Neutrophil (primary cell): ENCODE measurements around the gene IDUA.

ENCODE experiments used
- H3K27ac ChIP-seq: fragments of 200-600 bp; sonication (generic); 2 replicates; pipeline ENCODE4 v1.5.1; 2016; ENCODE audit warnings: mild to moderate bottlenecking, moderate library complexity
- H3K27me3 ChIP-seq: fragments of 200-600 bp; sonication (generic); 2 replicates; pipeline ENCODE4 v1.6.0; 2016; ENCODE audit warnings: mild to moderate bottlenecking
- H3K36me3 ChIP-seq: fragments of 200-600 bp; sonication (generic); 2 replicates; pipeline ENCODE4 v1.5.1; 2017
- H3K4me1 ChIP-seq, 2 experiments: fragments of 200-600 bp in 1 of 2; sonication (generic) in 1 of 2; 1 replicate in 1 of 2; 2 replicates in 1 of 2; pipeline versions ENCODE4 v1.5.1 to v1.6.1; 2013 to 2016; ENCODE audit warnings: low read depth in 1 of 2, low read length in 1 of 2, mild to moderate bottlenecking in 1 of 2, moderate library complexity in 1 of 2; ENCODE audit not compliant: control insufficient read depth in 1 of 2, insufficient read depth in 1 of 2
- H3K4me3 ChIP-seq, 2 experiments: fragments of 200-600 bp in 1 of 2; sonication (generic) in 1 of 2; 1 replicate in 1 of 2; 2 replicates in 1 of 2; pipeline ENCODE4 v1.5.1; 2013 to 2016; ENCODE audit warnings: low read depth in 1 of 2, low read length in 1 of 2, mild to moderate bottlenecking in 1 of 2, moderate library complexity in 1 of 2
- H3K9me3 ChIP-seq: fragments of 200-600 bp; sonication (generic); 2 replicates; pipeline ENCODE4 v1.5.1; 2016
- TF ChIP-seq, protein P1 (sequence below): fragments of 200-600 bp; sonication (generic); IDR thresholded peaks from 2 replicates; pipeline ENCODE4 v1.5.1; 2016; ENCODE audit warnings: antibody characterized with exemption

The IDUA gene

DNA sequence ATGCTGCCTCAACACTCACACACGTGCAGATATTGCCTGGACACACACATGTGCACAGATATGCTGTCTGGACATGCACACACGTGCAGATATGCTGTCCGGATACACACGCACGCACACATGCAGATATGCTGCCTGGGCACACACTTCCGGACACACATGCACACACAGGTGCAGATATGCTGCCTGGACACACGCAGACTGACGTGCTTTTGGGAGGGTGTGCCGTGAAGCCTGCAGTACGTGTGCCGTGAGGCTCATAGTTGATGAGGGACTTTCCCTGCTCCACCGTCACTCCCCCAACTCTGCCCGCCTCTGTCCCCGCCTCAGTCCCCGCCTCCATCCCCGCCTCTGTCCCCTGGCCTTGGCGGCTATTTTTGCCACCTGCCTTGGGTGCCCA is 39.3 kb downstream of the IDUA start:
- Histone ChIP-seq H3K27ac (no peak overlapping the region), H3K9me3 (no peaks in the 10 kb centered on the region), H3K4me3 (no peak overlapping the region), H3K4me1 (no peaks in the 10 kb centered on the region), H3K27me3 (no peaks in the 10 kb centered on the region), H3K36me3 (no peaks in the 10 kb centered on the region)
- TF ChIP-seq, protein P1, sequence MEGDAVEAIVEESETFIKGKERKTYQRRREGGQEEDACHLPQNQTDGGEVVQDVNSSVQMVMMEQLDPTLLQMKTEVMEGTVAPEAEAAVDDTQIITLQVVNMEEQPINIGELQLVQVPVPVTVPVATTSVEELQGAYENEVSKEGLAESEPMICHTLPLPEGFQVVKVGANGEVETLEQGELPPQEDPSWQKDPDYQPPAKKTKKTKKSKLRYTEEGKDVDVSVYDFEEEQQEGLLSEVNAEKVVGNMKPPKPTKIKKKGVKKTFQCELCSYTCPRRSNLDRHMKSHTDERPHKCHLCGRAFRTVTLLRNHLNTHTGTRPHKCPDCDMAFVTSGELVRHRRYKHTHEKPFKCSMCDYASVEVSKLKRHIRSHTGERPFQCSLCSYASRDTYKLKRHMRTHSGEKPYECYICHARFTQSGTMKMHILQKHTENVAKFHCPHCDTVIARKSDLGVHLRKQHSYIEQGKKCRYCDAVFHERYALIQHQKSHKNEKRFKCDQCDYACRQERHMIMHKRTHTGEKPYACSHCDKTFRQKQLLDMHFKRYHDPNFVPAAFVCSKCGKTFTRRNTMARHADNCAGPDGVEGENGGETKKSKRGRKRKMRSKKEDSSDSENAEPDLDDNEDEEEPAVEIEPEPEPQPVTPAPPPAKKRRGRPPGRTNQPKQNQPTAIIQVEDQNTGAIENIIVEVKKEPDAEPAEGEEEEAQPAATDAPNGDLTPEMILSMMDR: no peak

DNA sequence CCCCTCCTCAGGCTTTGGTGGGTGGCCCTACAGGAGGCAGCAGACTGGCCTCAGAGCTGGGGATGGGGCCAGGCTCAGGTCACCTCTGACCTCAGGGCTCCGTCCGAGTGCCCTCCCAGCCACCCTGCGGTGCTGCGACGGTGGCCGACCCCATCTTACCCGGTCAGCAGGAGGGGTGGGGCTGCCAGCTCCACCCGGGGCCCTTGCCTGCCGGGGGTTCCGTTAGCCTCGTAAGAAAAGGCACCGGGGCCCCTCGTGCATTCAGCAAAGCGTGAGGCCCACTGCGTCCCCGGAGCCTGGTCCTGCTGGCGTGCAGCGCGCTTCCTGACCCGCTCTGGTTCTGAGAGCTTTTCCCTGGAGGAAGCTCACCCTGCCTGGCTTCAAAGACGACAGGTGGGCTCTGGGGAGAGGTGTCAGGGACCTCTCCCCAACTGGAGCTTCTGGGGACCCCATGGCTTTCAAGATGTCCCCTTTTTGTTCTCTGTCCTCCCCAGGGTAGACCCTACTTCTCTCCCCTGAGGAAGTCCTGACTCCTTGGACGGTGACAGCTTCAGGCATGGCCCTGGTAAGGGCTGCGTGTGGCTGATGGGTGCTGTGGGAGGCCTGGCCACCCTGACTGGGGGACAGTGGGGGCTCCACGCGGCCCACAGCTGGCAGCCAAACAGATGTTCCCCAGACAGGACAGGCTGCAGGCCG is 40.5 kb downstream of the IDUA start:
- Histone ChIP-seq H3K27ac (no peak overlapping the region), H3K4me1 (no peaks in the 10 kb centered on the region), H3K36me3 (no peaks in the 10 kb centered on the region), H3K9me3 (no peaks in the 10 kb centered on the region), H3K27me3 (peaks cover 13% of the 10 kb centered on the region), H3K4me3 (no peak overlapping the region)
- TF ChIP-seq, protein P1: no peak

DNA sequence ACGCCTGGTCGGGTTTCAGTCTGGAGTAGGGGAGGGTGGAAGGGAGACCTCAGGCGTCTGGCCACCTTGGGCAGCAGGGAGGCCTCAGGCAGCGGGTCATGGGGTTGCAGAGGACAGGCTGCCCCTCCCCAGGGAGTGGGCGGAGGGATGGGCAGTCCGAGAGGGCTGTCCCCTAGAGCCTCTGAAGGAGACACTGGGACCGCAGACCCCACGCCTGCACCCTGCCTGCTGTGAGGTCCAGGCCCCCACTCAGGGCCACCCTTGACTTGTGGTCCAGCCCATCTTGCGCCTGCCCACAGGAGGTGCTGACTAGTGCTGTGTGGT is 41.0 kb downstream of the IDUA start:
- no peak overlapping the region for H3K4me3 ChIP-seq
- TF ChIP-seq, protein P1: no peak

DNA sequence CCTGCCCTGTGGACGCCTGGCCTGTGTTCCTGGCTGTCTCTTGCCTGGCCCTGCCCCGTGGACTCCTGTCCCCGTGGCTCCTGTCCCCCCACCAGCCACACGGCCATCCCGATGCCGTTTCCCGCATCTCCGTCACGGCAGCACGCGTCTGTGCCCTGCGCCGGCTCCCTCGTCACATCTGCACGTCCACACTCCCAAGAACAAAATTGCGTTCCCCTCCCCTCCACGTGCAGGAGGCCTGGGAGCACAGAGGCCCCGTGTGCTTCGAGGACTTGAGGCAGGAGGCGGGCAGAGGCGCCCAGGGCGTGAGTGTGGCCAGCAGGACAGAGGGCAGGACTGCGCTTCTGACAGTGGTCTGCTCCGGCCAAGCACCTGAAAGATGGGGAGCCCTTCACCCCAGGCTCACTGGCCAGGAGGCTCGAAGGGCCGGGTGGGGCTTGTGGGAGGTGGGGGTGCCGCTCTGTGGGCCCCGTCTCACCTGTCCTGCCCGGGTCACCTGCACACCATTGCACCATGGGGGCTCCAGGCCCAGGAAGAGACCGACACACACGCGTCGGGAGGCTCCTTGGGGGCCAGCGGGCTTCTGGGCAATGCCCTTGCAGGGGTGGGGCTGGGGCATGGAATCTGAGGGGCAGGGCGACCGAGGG is 41.9 kb downstream of the IDUA start:
- peaks cover 19% of the 10 kb centered on the region for H3K27me3 ChIP-seq
- no peaks in the 10 kb centered on the region for H3K36me3 ChIP-seq
- no peak overlapping the region for H3K4me3 ChIP-seq

More for the DNA sequence above, 41.0 kb downstream of the IDUA start:
- Histone ChIP-seq H3K9me3 (no peaks in the 10 kb centered on the region), H3K4me1 (no peaks in the 10 kb centered on the region), H3K27ac (no peak overlapping the region), H3K36me3 (no peaks in the 10 kb centered on the region), H3K27me3 (peaks cover 18% of the 10 kb centered on the region)

DNA sequence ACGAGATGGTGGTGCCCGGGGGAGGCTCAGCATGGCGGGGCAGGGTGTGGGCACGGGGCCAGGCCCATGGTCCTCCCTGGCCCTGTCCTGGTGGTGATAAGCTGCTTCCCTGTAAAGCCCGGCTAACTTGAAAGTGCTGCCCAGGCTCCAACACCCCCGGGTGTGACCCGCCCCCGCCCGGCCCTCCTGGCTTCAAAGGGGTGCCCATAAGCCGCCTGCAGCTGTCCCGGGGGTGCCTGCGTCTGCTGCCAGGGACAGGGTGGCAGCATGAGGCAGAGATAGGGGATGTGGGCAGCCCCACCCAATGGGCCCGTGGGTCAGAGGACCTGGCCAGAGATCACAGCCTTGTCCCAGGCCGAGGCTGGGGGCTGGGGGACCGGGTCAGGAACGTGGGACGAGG is 42.7 kb downstream of the IDUA start:
- Histone ChIP-seq H3K9me3 (no peaks in the 10 kb centered on the region), H3K36me3 (no peaks in the 10 kb centered on the region), H3K4me1 (no peaks in the 10 kb centered on the region), H3K27ac (no peak overlapping the region), H3K4me3 (no peak overlapping the region), H3K27me3 (peaks cover 19% of the 10 kb centered on the region)
- TF ChIP-seq, protein P1: no peak

More for the DNA sequence above, 41.9 kb downstream of the IDUA start:
- no peak overlapping the region for H3K27ac ChIP-seq
- no peaks in the 10 kb centered on the region for H3K9me3 ChIP-seq
- TF ChIP-seq, protein P1: no peak
- no peaks in the 10 kb centered on the region for H3K4me1 ChIP-seq
